PC-3 (cell line): ENCODE measurements around the gene NKD1.

Experiments used
- EZH2 ChIP-seq: fragments of 300-600 bp; sonication (generic); IDR thresholded peaks from one replicate; pipeline ENCODE4 v1.6.1; 2017; ENCODE audit warnings: antibody characterized with exemption, mild to moderate bottlenecking, low read length; ENCODE audit not compliant: unreplicated experiment
- EZH2phosphoT487 ChIP-seq: fragments of 300-600 bp; sonication (generic); IDR thresholded peaks from 2 replicates; pipeline ENCODE4 v1.6.1; 2018; ENCODE audit warnings: mild to moderate bottlenecking, antibody characterized with exemption, low read length, borderline replicate concordance
- TF ChIP-seq, protein P1 (sequence below): fragments of 300-600 bp; sonication (generic); conservative IDR thresholded peaks from 2 replicates; pipeline ENCODE4 v1.5.1; 2017; ENCODE audit warnings: antibody characterized with exemption, low read depth, mild to moderate bottlenecking, low read length

- TF ChIP-seq EZH2phosphoT487 (no peak), EZH2 (no peak)
- TF ChIP-seq, protein P1, sequence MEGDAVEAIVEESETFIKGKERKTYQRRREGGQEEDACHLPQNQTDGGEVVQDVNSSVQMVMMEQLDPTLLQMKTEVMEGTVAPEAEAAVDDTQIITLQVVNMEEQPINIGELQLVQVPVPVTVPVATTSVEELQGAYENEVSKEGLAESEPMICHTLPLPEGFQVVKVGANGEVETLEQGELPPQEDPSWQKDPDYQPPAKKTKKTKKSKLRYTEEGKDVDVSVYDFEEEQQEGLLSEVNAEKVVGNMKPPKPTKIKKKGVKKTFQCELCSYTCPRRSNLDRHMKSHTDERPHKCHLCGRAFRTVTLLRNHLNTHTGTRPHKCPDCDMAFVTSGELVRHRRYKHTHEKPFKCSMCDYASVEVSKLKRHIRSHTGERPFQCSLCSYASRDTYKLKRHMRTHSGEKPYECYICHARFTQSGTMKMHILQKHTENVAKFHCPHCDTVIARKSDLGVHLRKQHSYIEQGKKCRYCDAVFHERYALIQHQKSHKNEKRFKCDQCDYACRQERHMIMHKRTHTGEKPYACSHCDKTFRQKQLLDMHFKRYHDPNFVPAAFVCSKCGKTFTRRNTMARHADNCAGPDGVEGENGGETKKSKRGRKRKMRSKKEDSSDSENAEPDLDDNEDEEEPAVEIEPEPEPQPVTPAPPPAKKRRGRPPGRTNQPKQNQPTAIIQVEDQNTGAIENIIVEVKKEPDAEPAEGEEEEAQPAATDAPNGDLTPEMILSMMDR, result no peak
These were observed 27.5 kb downstream of the NKD1 start for GRCh38 chr16:50575743-50576142.
